ENCODE results near the gene GALP.

The GALP gene

GRCh38 chr19:56177564-56178243, 1.9 kb downstream of the GALP start:
- no peak overlapping the region for H3K9ac ChIP-seq (ENCODE audit: low read length)
- 0 out of 2 replicates have a peak, but pooled peaks cover 6% of the 10 kb centered on the region for H3K27me3 ChIP-seq (ENCODE audit: low read depth, low read length)
- H3K4me1 ChIP-seq (ENCODE audit: low read length), result no peaks in the 10 kb centered on the region
- H2AFZ ChIP-seq (ENCODE audit: low read depth, low read length), result no peak overlapping the region
- H3K4me3 ChIP-seq (ENCODE audit: low read length), result no peak overlapping the region
- H4K20me1 ChIP-seq (ENCODE audit: insufficient read depth, low read length), result no peaks in the 10 kb centered on the region
- no peaks in the 10 kb centered on the region for H3K9me3 ChIP-seq (ENCODE audit: insufficient read depth, low read length)
- H3K79me2 ChIP-seq (ENCODE audit: low read length), result no peaks in the 10 kb centered on the region
- TF ChIP-seq CTCF (IDR thresholded peaks at IDR 0.05; ENCODE audit: low read depth, low read length) (no peak), EZH2phosphoT487 (IDR thresholded peaks at IDR 0.05; ENCODE audit: low read depth) (no peak)
- no peak overlapping the region for H3K4me2 ChIP-seq (ENCODE audit: low read length)
- H3K27ac ChIP-seq (ENCODE audit: low read length), result no peak overlapping the region
- H3K36me3 ChIP-seq (replicated peaks; ENCODE audit: low read depth, low read length), result no peaks in the 10 kb centered on the region

GRCh38 chr19:56189785-56190184, 14.0 kb downstream of the GALP start:
- Histone ChIP-seq H3K9me3 (ENCODE audit: insufficient read depth, low read length) (no peaks in the 10 kb centered on the region), H3K36me3 (replicated peaks; ENCODE audit: low read depth, low read length) (no peaks in the 10 kb centered on the region), H3K9ac (ENCODE audit: low read length) (no peak overlapping the region), H2AFZ (ENCODE audit: low read depth, low read length) (no peak overlapping the region), H3K27ac (ENCODE audit: low read length) (no peak overlapping the region), H3K4me1 (ENCODE audit: low read length) (no peaks in the 10 kb centered on the region), H3K79me2 (ENCODE audit: low read length) (no peaks in the 10 kb centered on the region), H3K4me2 (ENCODE audit: low read length) (no peak overlapping the region), H3K27me3 (ENCODE audit: low read depth, low read length) (peaks cover 5% of the 10 kb centered on the region; the same call in 1 of the 2 replicates), H3K4me3 (ENCODE audit: low read length) (no peak overlapping the region), H4K20me1 (ENCODE audit: insufficient read depth, low read length) (no peaks in the 10 kb centered on the region)
- TF ChIP-seq CTCF (IDR thresholded peaks at IDR 0.05; ENCODE audit: low read depth, low read length), result no peak
- no peak for TF ChIP-seq EZH2phosphoT487 (IDR thresholded peaks at IDR 0.05; ENCODE audit: low read depth)

GRCh38 chr19:56191115-56191514, 15.3 kb downstream of the GALP start:
- H4K20me1 ChIP-seq (ENCODE audit: insufficient read depth, low read length), result no peaks in the 10 kb centered on the region
- H3K27me3 ChIP-seq (ENCODE audit: low read depth, low read length), result peaks cover 5% of the 10 kb centered on the region; the same call in 1 of the 2 replicates
- H3K4me2 ChIP-seq (ENCODE audit: low read length), result no peak overlapping the region
- no peaks in the 10 kb centered on the region for H3K36me3 ChIP-seq (replicated peaks; ENCODE audit: low read depth, low read length)
- no peaks in the 10 kb centered on the region for H3K79me2 ChIP-seq (ENCODE audit: low read length)
- H2AFZ ChIP-seq (ENCODE audit: low read depth, low read length), result no peak overlapping the region
- no peak overlapping the region for H3K4me3 ChIP-seq (ENCODE audit: low read length)
- H3K9me3 ChIP-seq (ENCODE audit: insufficient read depth, low read length), result no peaks in the 10 kb centered on the region
- no peak overlapping the region for H3K27ac ChIP-seq (ENCODE audit: low read length)
- no peaks in the 10 kb centered on the region for H3K4me1 ChIP-seq (ENCODE audit: low read length)
- no peak overlapping the region for H3K9ac ChIP-seq (ENCODE audit: low read length)
- no peak for TF ChIP-seq EZH2phosphoT487 (IDR thresholded peaks at IDR 0.05; ENCODE audit: low read depth)
- TF ChIP-seq CTCF (IDR thresholded peaks at IDR 0.05; ENCODE audit: low read depth, low read length), result peak; percentile 26; the same call in 1 of the 2 replicates

GRCh38 chr19:56191711-56192110, 15.9 kb downstream of the GALP start:
- H2AFZ ChIP-seq (ENCODE audit: low read depth, low read length), result no peak overlapping the region
- H3K9me3 ChIP-seq (ENCODE audit: insufficient read depth, low read length), result no peaks in the 10 kb centered on the region
- no peaks in the 10 kb centered on the region for H3K79me2 ChIP-seq (ENCODE audit: low read length)
- no peaks in the 10 kb centered on the region for H3K36me3 ChIP-seq (replicated peaks; ENCODE audit: low read depth, low read length)
- no peak overlapping the region for H3K4me2 ChIP-seq (ENCODE audit: low read length)
- TF ChIP-seq CTCF (IDR thresholded peaks at IDR 0.05; ENCODE audit: low read depth, low read length), result no peak
- TF ChIP-seq EZH2phosphoT487 (IDR thresholded peaks at IDR 0.05; ENCODE audit: low read depth), result no peak
- peaks cover 5% of the 10 kb centered on the region; the same call in 1 of the 2 replicates for H3K27me3 ChIP-seq (ENCODE audit: low read depth, low read length)
- no peak overlapping the region for H3K27ac ChIP-seq (ENCODE audit: low read length)
- no peak overlapping the region for H3K4me3 ChIP-seq (ENCODE audit: low read length)
- H3K9ac ChIP-seq (ENCODE audit: low read length), result no peak overlapping the region
- H3K4me1 ChIP-seq (ENCODE audit: low read length), result no peaks in the 10 kb centered on the region
- no peaks in the 10 kb centered on the region for H4K20me1 ChIP-seq (ENCODE audit: insufficient read depth, low read length)
